ENCODE data around the gene ZNF546. TPM values are rescaled to one million over a fixed set of nuclear protein-coding genes. Genes with fewer than 3 reads are reported as not detected.

Gene ZNF546
- total RNA-seq, 4 donors from 2014 or later, result 3.2 to 6.9 (median 4.2) TPM

- peak overlapping the region; percentile 85 to 93 (median 87) for H3K4me3 ChIP-seq
- ATAC-seq, result peak; percentile 34 to 54
- TF ChIP-seq POLR2A (IDR thresholded peaks at IDR 0.05), result no peak
- intact Hi-C loops (cut with DNase I; ENCODE audit: low total_unique reads) (loop anchor here (5.0 to 10.0 kb wide), 2 partner anchors 96 to 198 kb away; partner anchors contain the start of genes MAP3K10 and ZNF780A), in situ Hi-C loops (cut with MboI; ENCODE audit: low sequenced_read_pairs in 4 of 4) (loop anchor here in 1 of 4 donors (25.0 kb wide), 1 partner anchor 216 kb away; the partner anchor contains the start of gene TTC9B)
- H3K27me3 ChIP-seq, result no peaks in the 10 kb centered on the region
- H3K4me1 ChIP-seq, result peaks cover 13 to 17% of the 10 kb centered on the region in 2 donors
- H3K36me3 ChIP-seq, result peaks cover 0 to 17% of the 10 kb centered on the region in 2 donors
- peak overlapping the region; percentile 91 to 98 (median 92) for H3K27ac ChIP-seq
- H3K9me3 ChIP-seq, result no peaks in the 10 kb centered on the region
- no peak for DNase-seq
Measured at GRCh38 chr19:39996218-39996810, 546 bp upstream of the ZNF546 start.

DNA sequence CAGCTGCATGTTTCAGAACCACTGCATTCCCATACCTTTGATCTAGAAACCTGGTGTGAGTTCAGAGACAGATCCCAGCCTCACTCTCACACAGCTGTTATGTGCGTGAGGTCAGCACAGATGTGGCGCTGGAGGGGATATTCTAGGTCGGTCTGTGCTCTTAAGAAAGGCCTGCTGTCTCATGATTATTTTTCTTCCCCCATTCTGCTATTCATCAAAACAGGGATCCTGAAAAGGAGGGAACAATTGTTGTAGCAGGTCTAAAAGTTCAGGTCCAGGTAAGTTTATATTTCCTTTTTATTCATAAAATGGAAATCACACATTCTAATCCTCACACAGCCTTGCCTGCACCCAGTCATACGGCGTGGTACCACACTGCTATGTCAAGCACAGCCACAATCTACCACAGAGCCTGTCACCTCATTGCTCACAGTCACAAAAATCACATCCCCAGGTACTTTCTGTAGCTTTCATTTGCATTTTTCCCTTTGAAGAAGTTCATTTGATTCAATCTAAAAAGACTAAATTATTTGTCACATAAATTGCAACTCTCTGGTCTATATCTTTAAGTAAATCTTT, 867 bp downstream of the ZNF546 start:
- intact Hi-C loops (cut with DNase I; ENCODE audit: low total_unique reads), result loop anchor here (1.0 to 10.0 kb wide), 3 partner anchors 26 to 197 kb away; partner anchors contain the start of genes MAP3K10, PSMC4 and ZNF780A
- in situ Hi-C loops (cut with MboI; ENCODE audit: low sequenced_read_pairs in 4 of 4), result loop anchor here in 1 of 4 donors (25.0 kb wide), 1 partner anchor 215 kb away; the partner anchor contains the start of gene TTC9B
- no peak for ATAC-seq

DNA sequence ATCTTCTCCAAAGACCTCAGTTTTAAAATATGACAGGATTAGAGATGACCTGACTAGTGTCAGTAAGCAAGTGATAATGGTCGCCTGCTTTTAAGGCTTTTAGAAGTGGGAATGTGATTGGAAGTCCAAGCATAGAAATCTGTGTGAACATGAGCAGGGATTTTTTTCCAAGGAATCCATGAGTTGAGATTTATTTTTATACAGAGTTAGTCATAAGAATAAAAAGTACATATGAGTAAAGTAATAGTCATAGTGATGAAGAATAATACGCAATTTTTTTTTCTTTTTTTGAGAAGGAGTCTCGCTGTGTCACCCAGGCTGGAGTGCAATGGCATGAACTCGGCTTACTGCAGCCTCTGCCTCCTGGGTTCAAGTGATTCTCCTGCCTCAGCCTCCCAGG, 1.6 kb downstream of the ZNF546 start:
- ATAC-seq (no peak), DNase-seq (no peak)
- H3K4me3 ChIP-seq, result no peak overlapping the region
- intact Hi-C loops (cut with DNase I; ENCODE audit: low total_unique reads) (loop anchor here (5.0 to 10.0 kb wide), 2 partner anchors 94 to 196 kb away; partner anchors contain the start of genes MAP3K10 and ZNF780A), in situ Hi-C loops (cut with MboI; ENCODE audit: low sequenced_read_pairs in 4 of 4) (loop anchor here in 1 of 4 donors (25.0 kb wide), 1 partner anchor 214 kb away; the partner anchor contains the start of gene TTC9B)
- peaks cover 13 to 17% of the 10 kb centered on the region in 2 donors for H3K4me1 ChIP-seq
- no peaks in the 10 kb centered on the region for H3K27me3 ChIP-seq
- peaks cover 0 to 17% of the 10 kb centered on the region in 2 donors for H3K36me3 ChIP-seq
- no peak for TF ChIP-seq CTCF (IDR thresholded peaks at IDR 0.05 in 4 of 5, conservative IDR thresholded peaks at IDR 0.05 in 1 of 5)
- no peak for TF ChIP-seq POLR2A (IDR thresholded peaks at IDR 0.05)
- H3K27ac ChIP-seq, result no peak overlapping the region
- no peaks in the 10 kb centered on the region for H3K9me3 ChIP-seq

More for the DNA sequence above, 867 bp downstream of the ZNF546 start:
- peaks cover 0 to 17% of the 10 kb centered on the region in 2 donors for H3K36me3 ChIP-seq
- TF ChIP-seq POLR2A (IDR thresholded peaks at IDR 0.05) (no peak), CTCF (IDR thresholded peaks at IDR 0.05 in 4 of 5, conservative IDR thresholded peaks at IDR 0.05 in 1 of 5) (no peak)
- H3K27ac ChIP-seq, result peak overlapping the region; percentile 91 to 98 (median 92)
- H3K9me3 ChIP-seq, result no peaks in the 10 kb centered on the region
- peak overlapping the region; percentile 85 to 93 (median 87) for H3K4me3 ChIP-seq
- peaks cover 13 to 17% of the 10 kb centered on the region in 2 donors for H3K4me1 ChIP-seq
- no peak for DNase-seq
- no peaks in the 10 kb centered on the region for H3K27me3 ChIP-seq

GRCh38 chr19:40005691-40006272, 8.9 kb downstream of the ZNF546 start:
- no peak for TF ChIP-seq CTCF (IDR thresholded peaks at IDR 0.05 in 4 of 5, conservative IDR thresholded peaks at IDR 0.05 in 1 of 5)
- no peak overlapping the region for H3K27ac ChIP-seq
- DNase-seq, result no peak
- peaks cover 10% of the 10 kb centered on the region in 2 donors for H3K4me1 ChIP-seq
- H3K4me3 ChIP-seq, result no peak overlapping the region
- H3K36me3 ChIP-seq, result peaks cover 13 to 52% of the 10 kb centered on the region in 2 donors
- in situ Hi-C loops (cut with MboI; ENCODE audit: low sequenced_read_pairs in 4 of 4) (no loop called here), intact Hi-C loops (cut with DNase I; ENCODE audit: low total_unique reads) (no loop called here)
- no peaks in the 10 kb centered on the region for H3K9me3 ChIP-seq
- no peak for ATAC-seq
- H3K27me3 ChIP-seq, result no peaks in the 10 kb centered on the region

DNA sequence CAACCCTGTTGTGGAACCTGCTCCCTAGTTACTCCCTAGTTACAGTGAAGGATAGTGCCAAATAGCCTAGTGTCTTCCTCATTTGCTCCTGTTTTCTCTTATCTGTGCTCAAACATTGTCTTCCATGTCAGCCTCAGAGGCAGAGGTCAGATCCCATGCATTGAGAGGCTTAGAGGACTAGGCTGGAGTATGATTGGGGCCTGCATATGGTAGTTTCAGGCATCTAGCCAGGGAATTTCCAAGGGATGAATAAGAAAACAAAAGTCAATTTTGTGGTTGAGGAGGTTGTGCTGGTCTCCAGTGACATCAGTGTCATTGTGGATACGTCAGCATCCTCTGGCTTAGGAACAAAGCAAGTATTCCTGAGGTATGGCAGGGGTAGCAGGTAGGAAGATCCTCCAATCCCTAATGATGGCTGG, 9.4 kb downstream of the ZNF546 start:
- DNase-seq (no peak), ATAC-seq (no peak)
- intact Hi-C loops (cut with DNase I; ENCODE audit: low total_unique reads) (no loop called here), in situ Hi-C loops (cut with MboI; ENCODE audit: low sequenced_read_pairs in 4 of 4) (no loop called here)
- Histone ChIP-seq H3K36me3 (peaks cover 13 to 54% of the 10 kb centered on the region in 2 donors), H3K27ac (no peak overlapping the region), H3K27me3 (no peaks in the 10 kb centered on the region), H3K9me3 (no peaks in the 10 kb centered on the region), H3K4me1 (peaks cover 10% of the 10 kb centered on the region in 2 donors), H3K4me3 (no peak overlapping the region)
- no peak for TF ChIP-seq POLR2A (IDR thresholded peaks at IDR 0.05)
- no peak for TF ChIP-seq CTCF (IDR thresholded peaks at IDR 0.05 in 4 of 5, conservative IDR thresholded peaks at IDR 0.05 in 1 of 5)

Data from gastrocnemius medialis (tissue), 4 donors.